Medulla oblongata (tissue), 1 donor: Measurements from ENCODE around the gene SLC12A8.

ENCODE experiments used
- DNase-seq: peaks from one replicate; pipeline ENCODE4 v3.0.0-alpha.2; 2015; ENCODE audit errors: extremely low spot score

SLC12A8 gene

DNA sequence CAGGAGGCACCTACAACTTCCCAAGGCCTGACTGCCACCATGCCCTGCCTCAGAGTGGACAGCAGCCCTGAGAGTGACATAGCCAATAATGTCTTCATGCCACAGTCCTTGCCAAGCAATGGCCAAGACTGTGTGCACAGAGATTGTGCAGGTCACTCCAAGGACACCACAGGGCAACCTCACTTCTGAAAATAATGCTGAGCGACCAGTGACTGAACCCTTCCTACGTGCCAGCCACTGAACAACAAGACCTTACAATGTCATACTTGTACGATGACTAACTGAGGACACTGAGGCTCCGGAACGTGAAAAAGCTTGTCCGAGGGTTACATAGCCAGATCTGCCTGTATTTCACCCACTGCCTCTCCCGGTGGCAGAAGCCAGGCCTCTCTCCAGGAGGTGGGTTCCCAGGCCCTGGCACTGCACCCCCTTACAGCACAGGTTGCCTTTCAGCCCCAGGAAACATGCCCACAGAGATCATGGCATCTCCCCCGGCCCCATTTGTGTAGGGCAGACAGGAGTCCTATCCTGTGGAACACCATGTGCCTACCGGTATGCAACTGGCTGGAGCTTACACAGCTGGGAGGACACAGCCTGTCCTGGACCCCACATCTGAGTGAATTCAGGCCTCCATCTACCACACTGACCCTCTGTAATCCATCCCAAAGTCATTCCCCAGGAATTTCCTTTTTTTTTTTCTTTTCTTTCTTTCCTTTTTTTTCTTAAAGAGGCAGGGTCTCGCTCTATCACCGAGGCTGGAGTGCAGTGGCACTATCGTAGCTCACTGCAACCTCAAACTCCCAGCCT, 72.3 kb downstream of the SLC12A8 start:
- no peak for DNase-seq

GRCh38 chr3:125139386-125139785, 73.2 kb downstream of the SLC12A8 start:
- DNase-seq = no peak

DNA sequence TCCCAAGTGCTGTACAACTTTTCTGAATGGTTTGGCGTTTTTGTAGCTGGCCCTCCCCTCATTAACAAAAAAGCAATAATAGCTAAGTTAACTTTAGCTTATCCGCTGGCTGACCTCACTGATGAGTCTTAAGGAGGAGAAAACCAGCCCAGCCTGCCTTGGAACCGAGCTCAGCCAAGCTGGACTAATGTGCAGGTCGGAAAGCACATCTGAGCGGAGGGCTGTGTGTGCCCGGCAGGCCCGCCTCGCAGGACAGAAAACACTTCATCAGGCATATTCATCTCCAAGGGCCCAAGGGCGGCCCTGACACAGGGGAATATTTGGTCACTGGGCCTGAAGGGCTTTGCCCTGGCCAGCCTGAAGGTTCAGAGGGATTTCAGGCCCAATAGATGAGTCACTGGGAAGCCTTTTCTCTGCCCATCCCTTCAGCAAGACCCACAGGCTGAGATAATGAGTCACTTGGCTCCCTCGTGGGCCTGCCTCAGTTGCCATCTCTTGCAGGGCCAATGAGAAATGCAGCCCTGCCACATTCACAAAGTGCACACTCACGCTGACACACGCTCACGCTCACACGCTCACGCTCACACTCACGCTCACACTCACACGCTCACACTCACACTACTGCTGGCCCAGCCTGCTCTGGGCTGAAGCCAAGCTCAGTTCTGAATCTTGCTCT, 75.1 kb downstream of the SLC12A8 start:
- DNase-seq = no peak

DNA sequence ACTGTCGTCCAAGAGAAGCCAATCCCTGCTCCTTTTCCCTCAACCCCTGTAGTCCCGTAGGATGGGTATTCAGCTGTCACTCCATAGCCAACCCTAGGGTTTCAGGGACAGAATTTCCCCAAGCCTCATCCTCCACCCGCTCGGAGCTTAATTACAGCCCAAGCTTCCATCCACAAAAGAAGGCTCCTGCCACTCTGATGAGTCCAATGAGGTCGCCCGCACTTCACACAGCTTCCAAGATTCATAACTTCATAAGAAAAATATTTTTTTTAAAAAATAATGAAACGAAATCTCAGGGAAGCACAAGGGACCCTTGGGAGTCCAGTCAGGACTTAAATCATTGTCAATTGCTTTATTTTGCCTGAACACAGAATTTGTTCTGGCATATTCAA, 75.6 kb downstream of the SLC12A8 start:
- DNase-seq = no peak

- DNase-seq = no peak
Observed at GRCh38 chr3:125136515-125136914, 76.0 kb downstream of the SLC12A8 start.

DNA sequence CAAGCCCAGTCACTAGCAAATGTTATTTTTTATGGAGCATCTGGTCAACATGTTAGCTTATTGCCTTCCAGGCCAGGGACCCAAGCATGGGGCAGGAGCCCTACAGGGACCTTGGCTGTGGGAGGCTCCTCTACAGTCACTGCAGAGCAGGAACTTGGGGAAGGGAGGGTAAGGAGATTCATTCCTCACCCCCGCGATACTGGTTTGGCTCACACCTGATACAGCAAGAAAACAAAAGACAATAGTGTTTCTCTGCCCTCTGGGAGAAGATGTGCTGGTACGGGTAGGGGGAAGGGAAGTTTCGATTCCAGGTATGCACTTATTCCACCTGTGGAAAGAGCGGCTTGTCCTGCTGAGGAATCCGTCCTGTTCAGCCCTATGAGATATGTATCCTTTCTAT, 77.6 kb downstream of the SLC12A8 start:
- no peak for DNase-seq

GRCh38 chr3:125132815-125133214, 79.7 kb downstream of the SLC12A8 start:
- DNase-seq = peak; percentile 50

DNA sequence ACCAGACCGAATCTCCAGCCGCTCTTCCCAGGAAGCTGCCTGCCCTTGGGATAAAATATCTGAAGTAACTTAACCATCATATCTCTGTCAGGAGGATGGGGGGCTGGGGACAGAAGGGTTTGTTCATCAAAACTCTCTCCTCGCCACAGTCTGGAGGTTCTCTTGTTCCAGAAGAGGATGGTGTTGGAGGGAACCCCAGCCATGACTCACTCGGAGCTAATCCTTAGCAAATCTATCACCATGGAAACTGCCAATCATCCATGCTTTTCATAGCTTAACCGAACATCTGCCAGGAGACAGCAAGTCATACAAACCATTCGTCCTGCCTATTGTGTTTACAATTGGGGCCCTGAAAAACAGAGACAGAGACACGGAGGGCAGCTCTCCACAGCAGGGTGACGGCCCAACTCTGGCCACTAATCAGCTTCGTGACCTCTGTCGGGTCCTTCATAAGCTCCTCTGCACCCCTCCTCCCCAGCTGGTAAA, 83.0 kb downstream of the SLC12A8 start:
- no peak for DNase-seq

DNA sequence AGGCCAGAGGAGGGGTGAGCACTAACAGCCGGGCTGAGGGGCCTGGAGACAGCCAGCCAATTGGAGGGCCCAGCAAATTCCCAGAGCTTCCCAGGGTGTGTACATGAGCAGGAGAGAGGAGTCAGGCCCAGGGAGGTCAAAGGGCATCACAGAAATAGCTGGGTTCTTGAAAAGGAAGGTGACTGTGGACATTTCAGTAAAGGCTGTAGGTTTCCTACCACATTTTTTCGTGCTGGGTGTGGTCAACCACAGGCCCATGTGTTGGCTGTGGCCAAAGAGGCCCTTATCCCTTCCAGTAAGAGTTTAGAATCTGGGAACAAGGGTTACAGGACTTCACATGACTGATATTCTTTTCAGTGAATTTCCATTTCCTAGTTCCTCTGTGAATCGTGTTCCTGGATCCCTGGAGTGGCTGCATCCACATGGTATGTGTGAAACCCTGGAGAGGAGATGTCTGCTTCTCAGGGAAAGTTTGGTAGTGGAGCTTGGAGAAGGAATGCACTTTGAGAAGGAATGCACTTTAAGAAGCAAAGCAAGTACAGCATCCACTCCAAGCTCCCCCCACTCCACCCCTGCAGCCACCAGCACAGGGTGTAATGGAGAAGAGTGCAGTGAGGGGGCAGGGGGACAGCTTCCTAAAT, 83.6 kb downstream of the SLC12A8 start:
- DNase-seq = no peak

GRCh38 chr3:125126323-125126722, 86.2 kb downstream of the SLC12A8 start:
- no peak for DNase-seq

GRCh38 chr3:125125821-125126245, 86.7 kb downstream of the SLC12A8 start:
- no peak for DNase-seq

DNA sequence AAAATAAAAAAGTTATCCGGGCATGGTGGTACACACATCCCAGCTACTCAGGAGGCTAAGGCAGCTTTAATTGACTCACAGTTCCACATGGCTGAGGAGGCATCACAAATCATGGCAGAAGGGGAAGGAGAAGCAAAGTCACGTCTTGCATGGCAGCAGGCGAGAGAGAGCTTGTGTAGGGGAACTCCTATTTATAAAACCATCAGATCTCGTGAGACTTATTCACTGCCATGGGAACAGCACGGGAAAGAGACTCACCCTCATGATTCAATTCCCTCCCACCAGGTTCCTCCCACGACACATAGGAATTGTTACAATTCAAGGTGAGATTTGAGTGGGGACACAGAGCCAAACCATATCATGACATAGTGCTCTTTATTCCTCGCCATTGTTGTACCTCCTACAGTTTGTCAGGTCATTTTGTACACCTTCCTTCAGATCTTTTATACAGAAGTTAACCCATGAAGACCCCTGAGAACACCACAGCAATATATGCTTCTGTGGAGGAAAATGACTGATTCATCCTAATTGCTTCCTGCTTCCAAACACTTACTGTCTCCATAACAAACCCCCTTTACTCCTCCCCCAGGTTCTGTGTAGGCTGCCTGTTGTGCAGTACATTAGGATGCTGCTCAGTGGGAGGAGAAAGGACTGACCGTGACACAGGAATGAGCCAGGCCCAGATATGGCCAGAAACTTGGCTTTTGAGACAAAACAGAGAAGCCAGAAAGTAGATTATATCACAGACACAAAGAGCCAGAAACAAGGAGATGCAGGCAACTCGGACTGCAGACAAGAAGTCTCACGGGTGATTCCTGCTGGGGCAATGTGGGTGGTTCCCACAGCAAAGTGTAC, 88.9 kb downstream of the SLC12A8 start:
- DNase-seq = no peak

- DNase-seq = peak; percentile 50
Observed at GRCh38 chr3:125121246-125122010, 91.1 kb downstream of the SLC12A8 start.

DNA sequence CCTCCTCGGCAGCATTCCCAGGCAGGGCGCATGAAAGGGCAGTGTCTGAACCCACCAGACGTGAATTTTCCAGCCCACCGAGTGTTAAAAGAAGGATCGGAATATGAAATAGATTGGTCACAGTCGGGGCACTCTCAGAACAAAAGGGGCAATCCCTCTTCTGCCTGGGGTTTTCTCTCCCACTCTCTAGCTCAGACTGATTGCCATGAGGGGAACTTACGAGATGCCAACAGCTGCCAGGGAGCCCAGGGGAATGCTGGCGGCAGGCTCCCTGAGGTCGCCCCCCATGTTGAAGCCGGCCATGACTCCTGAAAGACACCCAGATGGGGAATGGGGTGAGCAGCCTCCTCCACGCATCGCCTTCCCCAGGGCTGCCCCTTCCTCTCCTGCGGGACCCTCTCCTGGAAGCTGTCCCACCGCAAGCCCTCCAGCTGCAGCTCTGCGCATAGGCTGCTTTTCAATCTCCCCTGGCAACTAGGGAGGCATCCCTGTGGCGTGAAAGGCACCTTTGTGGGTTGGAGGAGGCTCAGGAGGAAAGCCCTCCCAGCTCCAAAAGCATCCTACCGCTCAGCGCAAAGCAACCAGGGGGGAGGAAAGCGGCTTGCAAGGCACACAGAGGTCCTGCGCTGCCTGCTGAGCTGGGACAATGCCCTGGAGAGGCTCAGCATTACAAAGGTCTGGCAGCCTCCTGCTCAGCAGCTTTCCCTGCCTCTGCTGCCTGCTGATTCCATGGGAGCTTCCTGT, 92.0 kb downstream of the SLC12A8 start:
- DNase-seq = peak; percentile 63

GRCh38 chr3:125119752-125120378, 92.7 kb downstream of the SLC12A8 start:
- DNase-seq = no peak

DNA sequence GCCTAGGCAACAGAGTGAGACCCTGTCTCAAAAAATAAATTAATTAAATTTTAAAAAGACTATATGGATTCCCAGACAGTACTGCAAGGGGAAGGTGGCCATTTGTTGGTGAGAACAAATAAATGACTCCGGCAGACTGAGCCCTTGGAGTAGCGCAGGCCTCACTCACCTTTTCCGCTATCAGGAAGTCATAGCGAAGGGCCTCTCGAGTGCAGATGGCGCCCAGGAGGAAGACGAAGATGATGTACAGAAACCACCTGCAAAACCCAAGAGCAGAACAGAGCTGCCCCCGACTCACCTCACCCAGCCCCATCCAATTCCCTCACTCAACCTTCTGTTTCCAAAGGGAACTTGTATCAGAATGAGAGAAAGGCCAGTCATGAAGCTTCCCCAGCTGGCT, 93.9 kb downstream of the SLC12A8 start:
- no peak for DNase-seq

- no peak for DNase-seq
Observed at GRCh38 chr3:125117631-125118191, 94.8 kb downstream of the SLC12A8 start.

- DNase-seq = peak; percentile 25
Observed at GRCh38 chr3:125116311-125117080, 96.1 kb downstream of the SLC12A8 start.

GRCh38 chr3:125115640-125116039, 96.9 kb downstream of the SLC12A8 start:
- no peak for DNase-seq
